ENCODE results near the gene NANOS1.

Gene NANOS1

DNA sequence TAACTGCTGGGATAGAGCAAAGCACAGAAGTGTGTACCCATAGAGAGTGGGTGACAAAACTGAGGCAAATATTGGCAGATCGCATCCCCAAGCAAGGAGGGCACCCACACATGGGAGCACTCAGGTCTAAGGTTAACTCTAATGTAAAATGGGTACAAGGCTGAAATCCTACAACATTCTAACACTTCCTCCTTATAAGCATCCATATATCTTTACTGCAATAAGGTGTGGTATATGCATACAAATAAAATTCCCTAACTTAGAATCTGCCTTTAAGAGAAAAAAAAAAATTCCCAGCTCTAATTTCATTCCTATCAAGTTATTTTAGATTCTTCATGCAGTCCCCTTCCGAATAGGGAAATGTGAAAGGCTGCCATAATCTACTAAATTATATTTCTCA, 32.4 kb downstream of the NANOS1 start:
- no peak for DNase-seq

DNA sequence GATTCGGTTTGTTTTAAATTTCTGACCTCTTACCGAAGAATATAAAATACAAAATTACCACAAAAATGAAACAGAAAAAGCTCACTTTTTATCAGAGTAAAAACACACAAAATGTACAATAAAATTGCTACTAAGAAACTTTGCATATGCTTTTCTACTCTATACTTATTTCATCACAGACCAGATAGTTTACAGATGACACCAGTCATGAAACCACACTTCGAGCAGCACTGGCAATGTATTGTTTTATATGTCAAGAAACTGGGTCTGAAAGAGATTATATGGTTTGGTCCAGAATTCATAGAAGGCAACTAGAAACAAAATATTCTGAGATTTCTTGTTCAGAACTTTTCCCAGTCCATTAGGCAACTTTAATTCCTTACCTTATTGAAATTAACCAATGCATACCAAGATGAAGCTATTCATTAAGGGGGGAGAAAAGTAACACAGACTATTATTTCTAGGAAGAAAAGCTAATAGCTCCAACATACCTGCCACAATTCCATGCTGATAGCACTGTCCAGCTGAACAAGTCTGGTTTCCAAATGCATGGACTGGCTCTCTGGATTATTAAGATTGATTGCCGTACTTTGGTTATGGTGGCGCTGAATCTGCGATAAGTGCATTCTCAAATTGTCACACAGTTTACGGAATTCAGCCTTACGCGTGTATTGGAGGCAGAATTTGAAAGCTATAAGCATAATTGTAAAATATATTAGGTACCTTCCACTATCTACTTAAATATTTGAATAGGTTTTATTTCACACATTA, 41.1 kb downstream of the NANOS1 start:
- no peak for DNase-seq

DNA sequence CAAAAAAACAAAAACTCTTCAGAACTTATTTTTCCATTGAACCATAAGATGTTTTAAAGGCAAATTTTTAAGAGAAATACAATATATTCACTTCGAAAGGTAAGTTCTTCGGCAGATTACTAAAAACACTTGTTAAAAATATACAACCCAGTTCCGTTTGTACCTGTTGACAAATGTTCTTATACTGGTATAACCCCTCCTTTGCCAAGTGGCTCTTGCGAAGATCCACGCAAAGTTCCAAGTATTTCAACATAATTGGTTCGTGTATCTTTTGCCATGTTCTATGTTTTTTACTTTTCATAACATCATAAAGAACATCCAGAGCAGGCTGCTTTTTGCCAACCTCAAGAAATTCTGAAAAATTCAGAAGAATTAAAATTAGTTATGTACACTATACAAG, 44.1 kb downstream of the NANOS1 start:
- DNase-seq, result no peak

DNA sequence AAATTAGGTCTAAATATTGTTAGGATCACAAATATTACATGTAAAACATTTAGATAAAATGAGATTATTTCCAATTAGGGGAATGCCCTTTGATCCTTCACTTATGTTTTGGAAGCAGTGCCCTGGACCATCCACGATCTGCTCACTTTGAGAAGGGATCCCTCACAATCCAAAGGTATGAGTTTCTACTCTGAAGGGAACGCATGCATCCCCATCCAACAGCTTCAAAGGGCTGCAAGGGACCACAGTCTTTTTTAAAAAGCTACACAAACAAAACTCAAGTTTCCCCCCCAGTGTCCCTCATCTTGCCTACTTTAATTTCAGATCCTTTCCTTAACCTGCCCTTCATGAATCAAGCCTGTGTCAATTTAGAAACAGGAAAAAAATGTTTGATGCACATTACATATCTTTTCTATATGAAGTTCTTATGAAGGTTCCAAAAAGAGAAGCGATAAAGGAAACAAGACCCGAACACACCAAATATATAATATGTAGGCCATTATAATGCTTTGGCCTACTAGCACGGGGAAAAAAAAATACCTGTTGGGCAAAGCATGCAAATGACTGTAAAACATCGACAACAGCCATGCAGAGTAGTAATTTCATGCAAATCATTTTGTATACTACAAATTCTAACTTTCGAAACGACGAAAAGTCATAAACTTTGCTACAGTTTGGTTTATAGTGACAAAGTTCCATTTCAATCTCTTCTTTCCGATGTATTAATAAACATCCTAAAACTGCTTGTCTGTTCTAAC, 49.1 kb downstream of the NANOS1 start:
- no peak for DNase-seq

DNA sequence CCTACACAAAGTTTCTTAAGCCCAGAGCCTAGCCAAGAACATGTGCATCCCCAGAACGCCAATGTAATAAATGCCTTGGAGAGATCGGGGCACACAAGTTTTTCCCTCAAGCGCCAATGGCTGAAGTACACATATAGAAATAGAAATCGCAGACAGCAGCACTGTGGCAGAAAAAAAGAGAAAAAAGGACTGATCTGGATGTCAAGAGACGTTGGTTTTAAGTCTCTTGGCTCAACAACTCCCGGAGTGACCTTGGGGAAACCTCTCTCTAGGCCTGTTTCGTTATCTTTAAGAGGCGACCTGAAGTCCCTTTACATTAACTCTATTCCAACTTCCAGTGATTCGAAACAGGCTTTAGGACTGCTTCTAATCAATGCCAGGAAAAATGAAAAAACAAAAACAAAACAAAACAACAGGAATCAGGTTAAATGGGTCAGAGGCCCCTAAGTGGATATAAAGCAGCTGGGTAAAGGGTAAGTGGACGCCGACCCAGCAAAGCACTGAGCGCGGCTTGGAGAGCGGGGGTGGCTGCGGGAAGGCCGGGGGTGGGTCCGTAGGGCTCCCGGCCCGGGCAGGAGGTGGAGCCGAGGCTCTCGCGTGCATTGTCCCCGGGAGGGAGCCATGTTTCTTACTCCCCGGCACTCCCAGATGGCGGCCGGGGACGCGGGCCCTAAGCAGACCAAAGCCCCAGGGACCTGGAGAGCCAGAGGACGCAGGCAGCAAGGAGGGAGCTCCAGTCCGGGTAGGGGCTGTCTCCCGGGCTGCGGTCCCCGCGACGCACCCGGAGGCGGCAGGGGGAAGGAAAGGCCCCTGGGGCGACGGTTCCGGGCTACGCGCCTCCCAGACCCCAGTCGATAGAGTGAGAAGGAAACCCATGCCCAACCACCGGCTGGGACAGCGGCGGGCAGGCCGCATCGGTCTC, 50.3 kb downstream of the NANOS1 start:
- DNase-seq, result peak; percentile 59 to 66

DNA sequence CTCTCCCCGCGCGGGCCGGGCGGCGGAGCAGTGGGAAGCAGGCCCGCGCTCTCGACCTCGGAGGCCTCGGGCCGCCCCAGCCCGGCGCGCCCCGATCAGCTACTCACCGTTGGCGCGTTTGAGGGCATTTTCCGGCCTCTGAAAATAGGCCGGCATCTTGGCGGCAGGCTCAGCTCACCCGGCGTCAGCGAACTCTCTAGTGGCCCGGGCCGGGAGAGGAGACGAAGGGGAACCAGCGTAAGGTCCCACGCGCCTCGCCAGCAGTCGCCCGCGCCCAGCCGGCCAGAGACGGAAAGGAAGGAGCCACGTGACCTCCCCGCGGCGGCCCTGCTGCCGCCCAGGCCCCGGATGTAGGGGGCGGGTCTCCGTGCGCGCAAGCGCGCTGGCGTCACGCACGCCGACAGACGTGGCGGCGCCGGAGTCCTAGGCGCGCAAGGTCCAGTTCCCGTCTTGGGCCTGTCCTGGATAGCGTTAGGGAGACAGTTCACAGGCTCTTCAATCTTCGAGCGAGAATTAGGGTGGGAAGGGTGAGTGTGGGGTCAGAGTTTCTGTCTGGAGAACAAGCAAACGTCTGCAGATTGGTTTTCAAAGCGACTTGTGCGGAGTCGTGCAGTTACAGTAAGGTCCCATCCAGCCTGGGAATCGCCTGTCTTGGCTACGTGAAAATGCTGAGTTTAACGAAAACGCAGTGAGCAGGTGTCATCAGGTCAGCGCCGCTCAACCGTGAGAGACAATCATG, 51.2 kb downstream of the NANOS1 start, which contains the start of gene EIF3A:
EIF3A (minus strand) TSS at position 297 of the 739 bp plus-strand sequence; CDS start at position 156, 141 bp downstream.
- peak; percentile 87 to 88 for DNase-seq

Measured in activated CD4-positive, alpha-beta T cell treated with anti-CD3 and anti-CD28 coated beads for 4 hours (primary cell).